Esophagus squamous epithelium (tissue), 4 donors: Measurements from ENCODE around the gene HSPG2.
"Not testable (repeated sequence)": the region's sequence is repeated elsewhere in the genome, so short reads cannot be mapped to it uniquely, and the experiment has no call there.

Source experiments
- CTCF ChIP-seq, 6 experiments: fragments of 450-650 bp in 4 of 6; fragments of 200-600 bp in 2 of 6; sonication (generic) in 2 of 6; IDR thresholded peaks; one replicate each; pipeline ENCODE4 v1.5.1; 2016 to 2019; ENCODE audit warnings: antibody characterized with exemption in 6 of 6, mild to moderate bottlenecking in 4 of 6, moderate library complexity in 4 of 6
- POLR2A ChIP-seq, 4 donors: fragments of 450-650 bp; IDR thresholded peaks; one replicate each; pipeline ENCODE4 v1.6.1; 2017; ENCODE audit warnings: antibody characterized with exemption in 4 of 4, mild to moderate bottlenecking in 4 of 4, moderate library complexity in 3 of 4

GRCh38 chr1:21986386-21986785, 49.3 kb upstream of the HSPG2 start:
- TF ChIP-seq CTCF, POLR2A (IDR thresholded peaks at IDR 0.05): not testable (repeated sequence)
